GOT3 (cell line): ENCODE measurements around the gene LRRC27.
"Not testable (repeated sequence)": the region's sequence is repeated elsewhere in the genome, so short reads cannot be mapped to it uniquely, and the experiment has no call there.

Experiments
- DNase-seq: peaks from one replicate; lab custom pipeline; 2025; ENCODE audit warnings: mixed read lengths; lab: John Stamatoyannopoulos, UW

Gene LRRC27

DNA sequence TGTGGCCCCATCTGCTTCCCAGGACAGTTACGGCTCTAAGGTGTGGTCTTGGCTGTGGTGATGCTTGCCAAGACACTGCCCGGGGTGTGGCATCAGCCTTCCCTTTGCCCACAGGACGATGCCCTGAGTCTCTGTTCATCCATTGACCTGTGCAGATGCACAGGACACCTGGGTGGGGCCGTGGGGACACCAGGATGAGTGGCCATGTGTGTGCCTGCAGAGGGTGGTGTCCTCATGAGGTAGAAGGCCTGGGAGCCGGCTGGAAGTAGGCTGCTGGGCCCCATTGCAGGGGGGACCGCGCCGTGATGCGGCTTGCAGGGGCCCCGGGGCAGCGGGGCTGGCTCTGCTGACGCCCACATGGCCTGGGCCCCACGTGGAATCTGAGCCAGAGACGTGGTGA, 42.6 kb downstream of the LRRC27 start:
- DNase-seq = no peak

DNA sequence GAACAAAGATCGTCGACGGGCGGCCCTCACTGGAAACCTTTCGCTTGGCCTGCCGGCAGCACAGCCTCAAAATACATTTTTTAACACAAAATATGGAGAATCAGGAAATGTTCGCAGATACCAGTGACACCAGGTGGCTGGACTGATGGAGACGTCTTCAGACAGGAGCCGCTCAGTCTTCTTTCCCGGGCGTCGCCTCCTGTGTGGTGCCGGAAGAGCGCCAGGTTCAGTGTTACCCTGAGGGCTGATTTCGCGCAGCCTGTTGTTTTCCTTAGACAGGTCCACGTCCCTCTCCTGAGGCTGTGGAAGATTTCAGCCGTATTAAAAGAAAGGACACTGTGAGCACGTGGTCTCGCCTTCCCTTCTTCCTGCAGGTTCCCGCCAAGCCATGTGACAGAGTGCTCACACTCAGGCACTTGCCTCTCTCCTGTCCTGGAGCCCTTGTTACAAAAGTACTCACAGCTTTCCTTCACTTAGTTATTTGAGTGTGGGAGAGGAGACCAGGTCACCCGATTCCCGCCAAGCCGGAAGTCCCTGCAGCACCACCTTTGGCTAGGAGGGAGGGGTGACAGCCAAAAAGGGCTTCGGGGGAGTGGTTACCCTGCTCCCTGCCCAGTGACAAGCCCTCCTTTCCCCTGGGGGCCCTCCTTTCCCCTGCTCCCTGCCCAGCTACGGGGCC, 43.3 kb downstream of the LRRC27 start:
- no peak for DNase-seq

DNA sequence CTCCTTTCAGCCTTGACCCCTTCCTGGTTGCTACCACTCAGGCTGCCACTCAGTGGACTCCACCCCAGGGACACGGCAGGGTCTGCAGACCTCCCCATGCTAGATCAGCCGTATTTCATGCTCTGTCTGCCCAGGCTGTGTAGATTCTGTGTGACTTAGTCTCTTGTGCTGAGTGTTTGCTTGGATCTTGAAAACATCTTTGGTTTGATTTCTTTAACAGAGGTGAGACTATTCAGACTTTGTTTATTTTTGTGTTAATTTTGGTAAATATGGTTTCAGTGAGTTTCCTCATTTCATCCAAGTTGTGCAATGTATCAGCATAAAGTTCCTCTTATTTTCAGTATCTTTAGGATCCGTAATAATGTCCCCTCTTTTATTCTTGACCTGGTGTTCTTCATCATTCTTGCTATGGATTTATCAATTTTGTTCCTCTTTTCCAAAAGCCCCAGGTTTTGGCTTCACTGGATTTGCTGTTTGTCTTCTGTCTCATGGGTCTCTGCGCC, 43.9 kb downstream of the LRRC27 start:
- no peak for DNase-seq

DNA sequence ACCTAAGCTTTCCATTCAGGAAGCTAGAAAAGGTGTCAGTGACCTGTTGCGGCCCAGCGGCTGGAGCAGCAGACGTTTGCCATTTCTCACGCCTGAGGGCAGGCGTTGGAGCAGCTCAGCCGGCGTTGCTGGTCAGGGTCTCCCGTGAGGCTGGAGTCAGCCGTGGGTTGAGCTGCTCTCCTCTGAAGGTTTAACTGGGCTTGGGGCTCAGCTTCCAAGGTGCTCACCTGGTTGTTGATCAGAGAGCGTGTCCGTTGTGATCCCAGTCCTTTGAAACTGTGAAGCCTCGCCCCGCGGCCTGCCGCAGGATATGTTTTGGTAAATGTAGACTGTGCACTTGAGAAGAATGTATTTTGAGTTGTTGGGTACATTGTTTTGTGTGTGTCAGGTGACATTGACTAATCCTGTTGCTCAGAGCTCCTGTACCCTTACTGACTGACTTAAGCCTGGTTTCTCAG, 44.4 kb downstream of the LRRC27 start:
- no peak for DNase-seq

DNA sequence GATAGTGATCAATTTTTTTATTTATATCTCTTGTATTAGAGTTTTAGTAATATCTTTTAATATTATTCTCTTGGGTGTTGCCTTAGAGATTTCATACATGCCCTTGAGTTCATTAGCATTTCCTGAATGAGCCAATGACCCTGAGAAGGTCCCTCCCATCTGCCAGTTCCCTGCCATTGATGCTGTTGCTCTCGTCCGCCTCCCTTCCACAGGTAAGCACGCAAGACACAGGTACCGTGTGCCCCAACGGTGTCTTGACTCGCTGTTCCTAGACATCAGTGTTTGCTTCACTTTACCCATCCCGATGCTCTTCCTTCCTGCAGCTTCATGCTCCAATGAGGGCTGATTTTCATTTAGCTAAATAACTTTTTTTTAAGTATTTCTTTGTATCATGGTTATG, 45.3 kb downstream of the LRRC27 start:
- DNase-seq = no peak

DNA sequence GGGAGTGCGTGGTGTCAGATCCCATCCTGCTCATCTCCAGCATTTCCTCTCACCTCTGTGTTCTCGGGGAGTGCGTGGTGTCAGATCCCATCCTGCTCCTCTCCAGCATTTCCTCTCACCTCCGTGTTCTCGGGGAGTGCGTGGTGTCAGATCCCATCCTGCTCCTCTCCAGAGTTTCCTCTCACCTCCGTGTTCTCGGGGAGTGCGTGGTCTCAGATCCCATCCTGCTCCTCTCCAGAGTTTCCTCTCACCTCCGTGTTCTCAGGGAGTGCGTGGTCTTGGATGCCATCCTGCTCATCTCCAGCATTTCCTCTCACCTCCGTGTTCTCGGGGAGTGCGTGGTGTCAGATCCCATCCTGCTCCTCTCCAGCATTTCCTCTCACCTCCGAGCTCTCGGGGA, 47.0 kb downstream of the LRRC27 start:
- not testable (repeated sequence) for DNase-seq

DNA sequence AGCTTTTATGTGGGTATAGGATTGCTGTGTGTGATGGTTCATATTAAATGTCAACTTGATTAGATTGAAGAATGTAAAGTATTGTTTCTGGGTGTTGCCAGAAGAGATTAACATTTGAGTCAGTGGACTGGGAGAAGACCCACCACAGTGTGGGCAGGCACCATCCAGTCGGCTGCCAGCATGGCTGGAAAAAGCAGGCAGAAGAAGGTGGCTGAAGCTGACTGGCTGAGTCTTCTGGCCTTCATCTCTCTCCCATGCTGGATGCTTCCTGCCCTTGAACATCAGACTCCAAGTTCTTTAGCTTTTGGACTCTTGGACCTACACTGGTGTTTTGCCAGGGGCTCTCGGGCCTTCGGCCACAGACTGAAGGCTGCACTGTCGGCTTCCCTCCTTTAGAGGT, 49.0 kb downstream of the LRRC27 start:
- DNase-seq = not testable (repeated sequence)

DNA sequence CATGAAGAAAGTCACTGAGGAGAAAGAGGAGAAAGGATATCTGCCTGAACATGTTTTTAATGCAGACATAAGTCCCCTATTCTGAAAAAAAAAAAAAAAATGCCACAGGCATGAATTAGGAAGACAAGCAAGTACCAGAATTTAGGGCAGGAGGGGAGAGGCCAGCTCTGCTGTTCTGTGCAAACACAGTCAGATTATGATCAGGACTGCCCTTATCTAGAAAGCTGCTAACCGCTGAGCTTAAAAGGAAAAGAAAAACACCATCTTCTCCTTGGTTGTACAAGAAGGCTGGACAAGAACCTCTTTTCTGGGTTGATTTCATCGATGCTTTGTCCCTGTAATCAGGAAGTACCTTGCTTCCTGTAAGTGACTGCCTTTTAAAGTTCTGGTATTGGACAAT, 49.7 kb downstream of the LRRC27 start:
- no peak for DNase-seq

DNA sequence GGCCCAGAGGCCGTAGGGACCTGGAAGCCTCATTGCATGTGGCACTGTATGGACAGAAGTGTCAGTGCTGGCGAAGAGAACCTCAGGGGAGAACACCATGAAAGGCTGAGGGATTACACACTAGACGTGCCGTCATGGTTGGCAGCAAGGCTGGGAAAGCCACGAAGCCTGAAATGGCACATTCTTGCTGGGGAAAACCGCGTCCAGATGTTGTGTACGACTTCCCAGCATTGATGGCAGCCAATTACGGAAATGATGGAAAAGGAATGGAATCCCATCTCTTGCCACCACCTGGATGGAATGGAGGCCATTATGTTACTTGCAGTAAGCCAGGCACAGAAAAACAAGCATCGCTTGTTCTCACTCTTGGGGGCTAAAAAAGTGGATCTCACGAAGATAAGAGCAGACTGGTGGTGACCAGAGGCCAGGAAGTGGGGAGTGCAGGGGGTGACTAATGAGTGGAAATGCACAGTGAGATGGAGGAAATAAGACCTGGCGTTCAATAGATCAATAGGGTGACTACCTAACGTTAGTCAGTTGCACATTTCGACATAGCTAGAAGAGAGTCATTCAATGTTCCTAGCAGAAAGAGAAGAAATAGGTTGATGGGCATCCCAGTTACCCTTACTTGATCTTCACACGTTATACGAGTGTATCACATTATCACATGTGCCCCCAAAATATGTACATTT, 50.4 kb downstream of the LRRC27 start:
- DNase-seq = no peak

DNA sequence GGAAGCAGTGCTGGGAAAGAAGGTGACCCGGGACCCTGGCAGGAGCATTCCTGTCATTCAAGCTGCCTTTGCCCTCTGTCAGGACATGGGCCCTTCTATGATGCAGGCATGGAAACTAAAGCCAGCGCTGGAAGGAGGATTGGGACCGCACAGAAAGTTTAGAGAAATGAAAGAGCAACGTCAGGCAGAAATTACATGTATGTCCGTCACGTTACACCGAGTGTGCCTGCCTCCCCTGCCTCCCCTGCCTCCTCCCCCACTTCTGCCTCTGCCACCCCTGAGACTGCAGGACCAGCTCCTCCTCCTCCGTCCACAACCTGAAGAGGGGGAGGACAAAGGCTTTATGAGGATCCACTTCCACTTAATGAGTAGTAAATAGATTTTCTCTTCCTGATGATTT, 51.1 kb downstream of the LRRC27 start:
- no peak for DNase-seq

DNA sequence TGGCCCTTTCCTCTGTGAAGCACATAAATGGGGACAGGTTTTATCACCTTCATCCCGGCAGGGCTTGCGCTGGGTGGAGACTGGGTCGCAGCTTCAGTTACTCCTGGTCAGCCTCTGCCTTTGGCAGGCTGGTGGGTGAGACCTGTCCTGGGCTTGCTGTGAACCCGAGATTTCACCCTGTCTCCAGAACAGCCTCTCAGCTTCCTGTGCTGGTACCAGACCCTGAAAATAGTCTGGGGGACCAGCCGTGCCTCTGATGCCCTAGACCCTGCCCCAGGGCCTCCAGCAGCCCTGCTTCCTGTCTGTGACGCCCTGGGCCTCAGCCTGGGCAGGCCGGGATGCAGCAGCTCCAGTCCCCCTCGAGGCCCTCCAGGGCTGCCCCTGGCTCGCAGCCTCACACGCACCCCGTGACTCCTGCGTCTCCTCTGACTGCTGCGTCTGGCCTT, 51.8 kb downstream of the LRRC27 start:
- DNase-seq = no peak

DNA sequence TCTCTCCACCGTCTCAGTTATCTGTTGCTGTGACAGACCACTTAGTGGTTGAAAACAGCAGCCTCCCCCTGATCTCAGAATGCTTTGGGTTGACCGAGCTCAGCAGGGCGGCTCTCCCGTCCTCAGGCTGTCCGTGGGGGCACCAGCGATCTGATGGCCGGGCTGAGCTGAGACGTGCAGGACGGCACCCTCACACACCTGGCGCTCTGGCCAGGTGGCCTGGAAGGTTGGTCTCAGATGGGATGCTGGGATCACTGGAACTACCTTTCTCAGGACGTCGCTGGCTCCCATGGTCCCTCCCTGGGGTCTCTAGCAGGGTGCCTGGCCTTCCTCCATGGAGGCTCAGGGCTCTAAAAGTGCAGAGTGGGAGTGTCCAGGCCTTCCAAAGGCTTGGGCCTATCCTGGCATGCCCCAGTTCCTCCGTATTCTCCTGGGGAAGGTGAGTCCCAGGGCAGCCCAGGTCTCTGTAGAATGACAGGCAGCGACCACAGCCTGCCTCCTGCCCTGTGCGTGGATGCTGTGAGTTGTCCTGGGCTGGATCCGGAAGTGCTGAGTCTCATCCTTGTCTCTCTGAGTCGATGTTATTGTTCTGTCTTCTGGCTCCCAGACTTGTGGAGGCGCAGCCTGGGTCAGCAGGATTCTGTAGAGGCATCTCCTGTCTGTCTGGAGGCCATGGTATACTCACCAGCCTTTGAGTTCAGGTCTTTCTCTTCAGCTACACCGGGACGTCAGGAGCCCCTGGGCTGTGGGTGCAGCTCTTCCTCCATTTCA, 52.8 kb downstream of the LRRC27 start:
- DNase-seq = no peak

DNA sequence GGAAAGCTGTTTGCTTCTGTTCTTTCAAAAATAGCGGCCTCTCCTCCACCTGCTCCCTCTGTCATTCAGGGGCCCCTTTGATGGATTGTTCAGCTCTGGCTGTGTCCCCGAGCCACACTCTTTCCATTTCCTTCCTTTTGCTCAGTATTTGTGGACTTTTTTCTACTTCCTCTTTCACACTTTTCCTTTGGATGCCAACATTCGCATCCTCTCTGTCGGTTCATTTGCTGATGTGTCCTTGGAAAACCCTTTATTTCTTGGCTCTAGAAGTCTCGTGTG, 53.3 kb downstream of the LRRC27 start:
- no peak for DNase-seq

DNA sequence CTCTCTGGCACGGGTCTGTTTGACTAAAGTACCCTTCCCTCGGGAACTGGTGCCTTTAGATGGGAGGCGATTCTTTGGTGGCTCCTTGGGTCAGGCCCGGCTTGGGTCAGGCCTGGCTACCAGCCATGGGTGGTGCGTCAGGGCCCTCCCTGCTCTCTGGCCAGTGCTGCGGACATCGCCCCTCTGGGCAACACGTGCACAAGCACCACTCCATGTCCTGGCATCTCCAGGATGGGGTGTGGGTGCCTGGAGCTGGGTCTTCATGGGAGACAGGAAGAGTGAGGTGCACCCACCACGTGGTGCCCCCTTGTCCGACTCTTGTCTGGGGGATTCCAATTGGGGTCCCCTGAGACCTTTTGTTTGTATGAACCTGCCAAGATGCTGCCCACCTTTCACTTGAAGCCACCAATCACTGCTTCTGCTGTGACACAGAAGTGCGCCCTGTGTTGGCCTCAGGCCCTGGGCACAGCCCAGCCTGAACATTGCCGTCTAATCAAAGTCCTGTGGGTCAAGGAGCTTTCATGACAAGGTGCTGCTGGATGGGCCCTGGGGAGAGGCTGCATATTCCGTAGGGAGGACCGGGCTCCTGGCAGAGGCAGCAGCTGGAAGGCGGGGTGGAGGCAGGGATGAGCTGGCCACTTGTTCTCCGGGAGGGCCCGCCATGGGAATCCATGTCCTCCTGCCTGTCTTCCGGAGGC, 53.9 kb downstream of the LRRC27 start:
- DNase-seq = no peak

DNA sequence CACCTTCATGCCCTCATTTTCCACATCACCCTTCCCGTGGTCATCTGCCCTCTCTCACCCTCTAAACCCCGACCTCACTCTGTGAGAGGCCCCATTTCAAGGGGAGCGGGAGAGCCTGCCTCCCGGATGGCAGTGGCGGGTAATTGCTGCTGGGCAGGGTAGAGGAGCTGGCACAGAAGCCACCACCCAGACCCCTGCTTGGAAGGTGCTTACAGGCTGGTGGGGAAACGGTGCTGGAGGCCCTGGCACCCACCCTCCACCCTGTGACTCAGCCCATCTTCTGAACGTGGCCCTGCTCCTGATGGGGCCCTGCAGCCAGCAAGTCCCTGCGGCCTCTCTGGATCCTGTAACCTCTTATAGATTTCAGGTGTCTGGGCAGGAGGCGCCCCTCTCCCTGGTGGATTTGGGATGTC, 54.4 kb downstream of the LRRC27 start:
- DNase-seq = no peak

DNA sequence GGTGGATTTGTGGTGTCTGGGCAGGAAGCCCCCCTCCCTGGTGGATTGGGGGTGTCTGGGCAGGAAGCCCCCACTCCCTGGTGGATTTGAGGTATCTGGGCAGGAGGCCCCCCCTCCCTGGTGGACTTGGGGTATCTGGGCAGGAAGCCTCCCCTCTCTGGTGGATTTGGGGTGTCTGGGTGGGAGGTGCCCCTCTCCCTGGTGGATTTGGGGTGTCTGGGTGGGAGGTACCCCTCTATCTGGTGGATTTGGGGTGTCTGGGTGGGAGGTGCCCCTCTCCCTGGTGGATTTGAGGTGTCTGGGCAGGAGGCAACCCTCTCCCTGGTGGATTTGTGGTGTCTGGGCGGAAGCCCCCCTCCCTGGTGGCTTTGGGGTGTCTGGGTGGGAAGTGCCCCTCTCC, 54.9 kb downstream of the LRRC27 start:
- not testable (repeated sequence) for DNase-seq

DNA sequence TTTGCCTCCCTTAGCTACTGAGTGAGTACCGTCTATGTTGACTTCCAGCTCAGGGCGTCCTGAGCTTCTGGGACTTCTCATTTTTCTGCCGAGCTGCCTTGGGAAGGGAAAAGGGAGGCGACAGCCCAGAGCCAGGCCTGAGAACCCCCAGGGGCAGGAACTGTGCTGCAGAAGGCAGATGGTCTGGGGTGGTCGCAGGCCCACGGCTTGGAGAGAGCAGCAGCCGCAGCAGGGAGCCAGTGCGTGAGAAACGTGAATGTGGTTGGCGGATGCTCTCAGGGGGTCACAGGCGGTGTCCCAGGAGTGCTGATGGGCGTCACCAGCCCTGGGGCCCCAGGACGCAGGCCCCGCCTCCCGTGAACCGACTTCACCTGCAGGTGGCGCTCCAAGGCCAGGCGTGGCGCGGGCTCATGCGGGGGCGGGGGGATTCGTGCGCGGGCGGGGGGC, 55.8 kb downstream of the LRRC27 start:
- DNase-seq = no peak

DNA sequence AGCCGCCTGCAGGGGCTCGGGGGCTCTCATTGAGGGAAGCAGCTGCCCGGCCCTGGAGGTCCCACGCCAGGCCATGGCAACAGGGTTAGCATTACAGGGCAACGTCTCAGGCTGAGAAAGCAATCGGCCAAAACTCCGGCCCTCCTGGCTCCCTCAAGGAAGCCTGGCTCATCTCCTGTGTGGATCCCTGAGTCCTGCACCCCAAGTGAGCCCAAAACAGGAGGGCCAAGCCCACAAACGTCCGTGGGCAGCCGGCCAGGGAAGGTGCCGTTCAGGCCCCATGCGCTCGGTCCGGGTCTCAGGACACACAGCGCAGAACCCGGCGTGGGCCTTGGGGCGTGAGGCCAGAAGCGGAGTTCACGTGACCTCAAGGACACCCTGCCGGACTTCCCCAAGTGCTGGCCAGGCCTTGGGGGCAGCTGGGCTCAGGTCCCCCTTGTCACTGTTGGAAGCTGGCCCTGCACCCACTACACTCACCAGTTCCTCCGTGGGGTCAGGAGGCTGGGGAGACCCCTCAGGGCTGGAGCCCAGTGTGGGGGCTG, 57.0 kb downstream of the LRRC27 start:
- no peak for DNase-seq

DNA sequence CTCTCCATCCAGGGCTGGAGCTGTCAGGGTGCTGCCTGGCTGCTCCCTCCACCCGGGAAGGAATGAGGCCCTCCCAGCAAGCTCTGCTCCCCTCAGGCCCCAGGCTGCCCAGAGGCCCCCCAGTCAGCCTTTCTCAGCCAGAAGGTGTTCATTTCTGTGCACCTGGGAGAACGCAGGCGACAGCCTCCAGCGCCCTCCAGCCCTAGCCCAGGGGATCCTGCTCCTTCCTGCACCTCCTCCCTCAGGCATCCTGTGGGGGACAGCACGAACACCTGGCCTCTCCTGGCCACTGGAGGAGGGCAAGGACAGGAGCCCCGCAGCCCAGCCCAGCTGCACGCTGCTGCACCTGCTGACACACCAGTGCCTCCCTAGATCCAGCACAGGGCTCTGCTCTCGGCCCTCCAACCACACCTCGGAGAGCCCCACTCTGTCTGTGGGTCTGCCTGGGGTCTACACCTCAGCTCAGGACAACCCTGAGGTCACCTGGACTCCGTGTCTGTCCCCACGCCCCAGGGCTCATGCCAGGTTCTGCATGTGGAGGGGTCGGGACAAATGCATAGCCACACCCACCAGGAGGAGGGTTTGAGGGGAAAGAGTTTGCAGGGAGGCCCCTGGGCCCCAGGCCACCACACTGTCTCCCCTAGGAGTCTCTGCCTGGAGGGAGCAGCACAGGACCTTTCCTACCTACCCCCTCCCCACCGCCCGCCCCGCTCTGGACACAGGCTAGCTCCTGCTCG, 57.6 kb downstream of the LRRC27 start:
- DNase-seq = no peak

DNA sequence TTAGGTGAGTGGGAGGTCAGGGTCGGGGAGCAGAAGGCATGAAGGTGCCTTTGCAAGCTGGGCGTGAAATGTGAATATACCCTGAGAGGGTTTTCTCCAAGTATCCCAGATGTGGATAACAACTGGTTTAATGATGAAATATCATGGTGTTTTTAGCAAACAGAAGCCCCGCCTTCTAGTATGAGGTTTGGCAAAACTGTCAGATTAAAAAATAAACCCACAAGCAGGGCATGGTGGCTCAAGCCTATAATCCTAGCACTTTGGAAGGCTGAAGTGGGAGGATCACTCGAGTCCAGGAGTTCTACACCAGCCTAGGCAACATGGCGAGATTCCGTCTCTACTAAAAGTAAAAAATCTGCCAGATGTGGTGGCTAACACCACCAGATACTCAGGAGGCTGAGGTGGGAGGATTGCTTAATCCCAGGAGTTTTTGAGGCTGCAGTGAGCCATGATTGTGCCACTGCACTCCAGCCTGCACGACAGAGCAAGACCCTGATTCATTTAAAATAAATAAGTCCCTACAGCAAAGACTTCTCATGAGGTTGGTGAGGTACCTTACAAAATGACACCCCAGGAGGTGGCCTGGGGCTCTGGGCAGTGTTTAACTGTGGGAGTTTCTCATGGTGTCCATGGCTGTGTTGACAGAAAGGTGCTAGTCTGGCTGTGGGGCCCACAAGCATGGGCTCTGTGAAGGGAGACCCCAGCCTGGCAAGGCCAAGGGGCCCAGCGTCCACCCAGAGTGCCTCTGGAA, 58.4 kb downstream of the LRRC27 start:
- no peak for DNase-seq
